H9 (cell line): Measurements from ENCODE around the gene CSF1R. TPM values are rescaled to one million over a fixed set of nuclear protein-coding genes. Genes with fewer than 3 reads are reported as not detected.

Source experiments
- DNase-seq: peaks from one replicate; pipeline ENCODE4 v3.0.0-alpha.2; 2017
- H2AFZ ChIP-seq: one replicate; pipeline ENCODE4 v1.6.1; 2013; ENCODE audit warnings: mild to moderate bottlenecking, low read length, control low read depth, moderate library complexity
- H2AK5ac ChIP-seq: 2 replicates; pipeline ENCODE4 v1.6.1; 2013; ENCODE audit warnings: low read length, control low read depth, mixed read lengths; ENCODE audit not compliant: insufficient read length
- H2BK120ac ChIP-seq: one replicate; pipeline ENCODE4 v1.6.1; 2013; ENCODE audit warnings: low read depth, mild to moderate bottlenecking, low read length, control low read depth, inconsistent platforms; ENCODE audit not compliant: poor library complexity, severe bottlenecking
- H2BK12ac ChIP-seq: 2 replicates; pipeline ENCODE4 v1.6.1; 2013; ENCODE audit warnings: low read length, control low read depth, mixed read lengths, low read depth; ENCODE audit not compliant: insufficient read length
- H2BK15ac ChIP-seq: 2 replicates; pipeline ENCODE4 v1.6.1; 2013; ENCODE audit warnings: low read depth, low read length, control low read depth
- H2BK20ac ChIP-seq: one replicate; pipeline ENCODE4 v1.6.1; 2013; ENCODE audit warnings: low read depth, mild to moderate bottlenecking, low read length, control low read depth, inconsistent platforms; ENCODE audit not compliant: poor library complexity, severe bottlenecking
- H2BK5ac ChIP-seq: 2 replicates; pipeline ENCODE4 v1.6.1; 2013; ENCODE audit warnings: low read length, control low read depth, mixed read lengths; ENCODE audit not compliant: insufficient read length
- H3K14ac ChIP-seq: 2 replicates; pipeline ENCODE4 v1.6.1; 2013; ENCODE audit warnings: low read length, control low read depth; ENCODE audit not compliant: insufficient read depth
- H3K18ac ChIP-seq: 2 replicates; pipeline ENCODE4 v1.6.1; 2013; ENCODE audit warnings: low read depth, mild to moderate bottlenecking, mixed read lengths, low read length, control low read depth; ENCODE audit not compliant: insufficient read length
- H3K23ac ChIP-seq: 2 replicates; pipeline ENCODE4 v1.6.1; 2013; ENCODE audit warnings: low read length, control low read depth, mixed read lengths, low read depth; ENCODE audit not compliant: insufficient read length
- H3K23me2 ChIP-seq: 2 replicates; pipeline ENCODE4 v1.6.1; 2013; ENCODE audit warnings: low read depth, mild to moderate bottlenecking, mixed read lengths, low read length, control low read depth; ENCODE audit not compliant: insufficient read length, poor library complexity, severe bottlenecking
- H3K27ac ChIP-seq: 2 replicates; pipeline ENCODE4 v1.5.1; 2013; ENCODE audit warnings: low read length, control low read depth, mixed read lengths, low read depth; ENCODE audit not compliant: insufficient read length
- H3K27me3 ChIP-seq: 2 replicates; pipeline ENCODE4 v1.6.1; 2013; ENCODE audit warnings: low read length, control low read depth, inconsistent platforms; ENCODE audit not compliant: insufficient read depth
- H3K4ac ChIP-seq: 2 replicates; pipeline ENCODE4 v1.6.1; 2013; ENCODE audit warnings: low read depth, mild to moderate bottlenecking, control low read depth, inconsistent platforms, low read length, moderate library complexity
- H3K4me1 ChIP-seq: 2 replicates; pipeline ENCODE4 v1.6.1; 2013; ENCODE audit warnings: low read length, control low read depth, inconsistent platforms; ENCODE audit not compliant: insufficient read depth
- H3K4me2 ChIP-seq: 2 replicates; pipeline ENCODE4 v1.6.1; 2013; ENCODE audit warnings: low read length, control low read depth, mixed read lengths; ENCODE audit not compliant: insufficient read length, insufficient read depth
- H3K56ac ChIP-seq: 2 replicates; pipeline ENCODE4 v1.6.1; 2013; ENCODE audit warnings: low read depth, mild to moderate bottlenecking, mixed read lengths, low read length, control low read depth; ENCODE audit not compliant: insufficient read length
- H3K79me1 ChIP-seq: 2 replicates; pipeline ENCODE4 v1.6.1; 2013; ENCODE audit warnings: low read depth, mild to moderate bottlenecking, moderate library complexity, low read length, control low read depth, inconsistent platforms; ENCODE audit not compliant: insufficient read depth, poor library complexity, severe bottlenecking
- H3K79me2 ChIP-seq: 2 replicates; pipeline ENCODE4 v1.6.1; 2013; ENCODE audit warnings: low read length, control low read depth, inconsistent platforms; ENCODE audit not compliant: insufficient read depth
- H3K9ac ChIP-seq: 2 replicates; pipeline ENCODE4 v1.6.1; 2013; ENCODE audit warnings: low read length, control low read depth, mixed read lengths; ENCODE audit not compliant: insufficient read length; ENCODE audit errors: extremely low read depth
- H3K9me3 ChIP-seq: one replicate; pipeline ENCODE4 v1.6.1; 2013; ENCODE audit warnings: low read depth, low read length, inconsistent platforms; ENCODE audit not compliant: control insufficient read depth
- H3T11ph ChIP-seq: one replicate; pipeline ENCODE4 v1.6.1; 2013; ENCODE audit warnings: mild to moderate bottlenecking, low read length, control low read depth, inconsistent platforms
- H4K20me1 ChIP-seq: one replicate; pipeline ENCODE4 v1.6.1; 2013; ENCODE audit not compliant: control insufficient read depth, insufficient read length, insufficient read depth
- H4K5ac ChIP-seq: 2 replicates; pipeline ENCODE4 v1.6.1; 2013; ENCODE audit warnings: low read depth, mild to moderate bottlenecking, mixed read lengths, low read length, control low read depth; ENCODE audit not compliant: insufficient read length
- H4K8ac ChIP-seq: replicated peaks from 2 replicates; pipeline ENCODE4 v1.6.1; 2013; ENCODE audit warnings: low read length, control low read depth, mixed read lengths, low read depth; ENCODE audit not compliant: insufficient read length
- H4K91ac ChIP-seq: 2 replicates; pipeline ENCODE4 v1.6.1; 2013; ENCODE audit warnings: low read depth, mild to moderate bottlenecking, moderate library complexity, mixed read lengths, low read length, control low read depth; ENCODE audit not compliant: insufficient read length
- H3K27ac Mint-ChIP-seq, 3 experiments: 2 replicates in 2 of 3; 3 replicates in 1 of 3; pipeline ENCODE4 v1.8.0; 2020 to 2021; ENCODE audit warnings: mixed read lengths in 3 of 3, mild to moderate bottlenecking in 1 of 3, moderate library complexity in 1 of 3
- H3K27me3 Mint-ChIP-seq: 2 replicates; pipeline ENCODE4 v1.8.0; 2021; ENCODE audit warnings: low read depth, mild to moderate bottlenecking, moderate library complexity, mixed read lengths
- H3K36me3 Mint-ChIP-seq, 3 experiments: 2 replicates in 2 of 3; 3 replicates in 1 of 3; pipeline ENCODE4 v1.8.0; 2020 to 2021; ENCODE audit warnings: low read depth in 3 of 3, mixed read lengths in 3 of 3; ENCODE audit not compliant: insufficient read depth in 1 of 3
- H3K4me1 Mint-ChIP-seq, 2 experiments: 2 replicates each; pipeline ENCODE4 v1.8.0; 2020; ENCODE audit warnings: mixed read lengths in 2 of 2
- H3K4me3 Mint-ChIP-seq, 2 experiments: 2 replicates in 1 of 2; 3 replicates in 1 of 2; pipeline ENCODE4 v1.8.0; 2020 to 2021; ENCODE audit warnings: mild to moderate bottlenecking in 2 of 2, mixed read lengths in 2 of 2, moderate library complexity in 1 of 2
- H3K9me3 Mint-ChIP-seq, 2 experiments: 2 replicates in 1 of 2; 3 replicates in 1 of 2; pipeline ENCODE4 v1.8.0; 2020; ENCODE audit warnings: mild to moderate bottlenecking in 2 of 2, mixed read lengths in 2 of 2, moderate library complexity in 1 of 2
- WGBS: extraction: QIAGEN DNeasy Blood & Tissue Kit; methylation state at CpG from one replicate; pipeline ENCODE4 v1.1.7; 2013; ENCODE audit warnings: missing lambda C conversion rate, low lambda C conversion rate, mixed read lengths; ENCODE audit not compliant: insufficient read length; ENCODE audit errors: extremely low coverage; 5-methylcytosine and 5-hydroxymethylcytosine counted together
- total RNA-seq: library from RNA; stranded (reverse); gene quantifications from 2 replicates; pipeline ENCODE4 v1.2.1, GENCODE V29; 2021
- TF ChIP-seq, protein P1 (sequence below): fragments of 200-600 bp; sonication (generic); conservative IDR thresholded peaks from 3 replicates; pipeline ENCODE4 v1.8.0; 2021; ENCODE audit warnings: antibody characterized with exemption, mild to moderate bottlenecking

CSF1R gene
- total RNA-seq, 1 experiment from 2014 or later, result 0.13 TPM

DNA sequence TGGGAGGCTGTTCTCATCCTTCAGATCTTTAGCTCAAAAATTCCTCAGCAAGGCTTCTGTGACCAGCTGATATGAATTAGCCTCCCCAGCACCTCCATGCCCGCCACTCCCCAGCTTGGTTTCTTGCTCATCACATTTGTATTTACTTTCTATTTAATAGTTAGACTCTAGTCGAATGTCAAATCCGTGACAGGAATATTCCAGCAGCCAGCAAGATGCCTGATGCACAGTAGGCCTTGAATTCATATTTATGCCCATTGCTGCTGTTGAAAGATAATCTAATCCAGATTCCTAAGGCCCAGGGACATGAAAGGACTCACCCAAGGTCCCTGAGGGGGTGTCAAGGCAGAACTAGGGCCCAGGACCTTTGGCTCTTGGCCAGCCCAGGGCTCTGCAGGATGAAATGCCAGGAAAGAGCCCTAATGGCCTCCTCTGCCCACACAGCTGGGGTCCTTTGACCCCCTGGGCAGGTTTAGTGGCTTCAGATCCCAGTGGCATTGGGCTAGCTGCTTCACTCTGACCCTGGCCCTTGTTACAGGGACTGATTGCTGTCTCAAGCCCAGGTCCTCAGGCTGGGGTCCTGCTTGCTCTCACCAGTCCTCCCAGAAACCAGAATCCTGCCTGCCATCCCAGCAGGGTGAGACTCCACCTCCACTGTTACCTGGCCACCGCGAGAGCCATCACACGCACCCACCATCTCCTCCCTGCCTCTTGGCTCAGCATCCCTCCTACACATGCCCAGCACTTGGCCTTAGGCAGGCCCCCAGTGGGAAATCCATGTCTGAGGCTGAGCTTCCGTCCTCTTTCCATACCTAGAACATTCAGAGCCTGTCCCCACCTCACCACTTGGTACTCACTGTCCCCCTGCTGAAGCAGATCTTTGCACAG lies 7.3 kb downstream of the CSF1R start:
- no peaks in the 10 kb centered on the region for H4K20me1 ChIP-seq
- TF ChIP-seq, protein P1, sequence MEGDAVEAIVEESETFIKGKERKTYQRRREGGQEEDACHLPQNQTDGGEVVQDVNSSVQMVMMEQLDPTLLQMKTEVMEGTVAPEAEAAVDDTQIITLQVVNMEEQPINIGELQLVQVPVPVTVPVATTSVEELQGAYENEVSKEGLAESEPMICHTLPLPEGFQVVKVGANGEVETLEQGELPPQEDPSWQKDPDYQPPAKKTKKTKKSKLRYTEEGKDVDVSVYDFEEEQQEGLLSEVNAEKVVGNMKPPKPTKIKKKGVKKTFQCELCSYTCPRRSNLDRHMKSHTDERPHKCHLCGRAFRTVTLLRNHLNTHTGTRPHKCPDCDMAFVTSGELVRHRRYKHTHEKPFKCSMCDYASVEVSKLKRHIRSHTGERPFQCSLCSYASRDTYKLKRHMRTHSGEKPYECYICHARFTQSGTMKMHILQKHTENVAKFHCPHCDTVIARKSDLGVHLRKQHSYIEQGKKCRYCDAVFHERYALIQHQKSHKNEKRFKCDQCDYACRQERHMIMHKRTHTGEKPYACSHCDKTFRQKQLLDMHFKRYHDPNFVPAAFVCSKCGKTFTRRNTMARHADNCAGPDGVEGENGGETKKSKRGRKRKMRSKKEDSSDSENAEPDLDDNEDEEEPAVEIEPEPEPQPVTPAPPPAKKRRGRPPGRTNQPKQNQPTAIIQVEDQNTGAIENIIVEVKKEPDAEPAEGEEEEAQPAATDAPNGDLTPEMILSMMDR, result no peak
- H2BK120ac ChIP-seq, result no peak overlapping the region
- H3K23me2 ChIP-seq, result no peaks in the 10 kb centered on the region
- H3K27ac ChIP-seq, result no peak overlapping the region
- H2BK12ac ChIP-seq, result no peak overlapping the region
- H3K56ac ChIP-seq, result no peak overlapping the region
- Mint-ChIP-seq H3K36me3 (no peaks in the 10 kb centered on the region), H3K9me3 (no peaks in the 10 kb centered on the region), H3K27me3 (peaks cover 5% of the 10 kb centered on the region), H3K27ac (peak overlapping the region in 1 of 3 experiments; percentile 16; a peak in 1 of 7 replicates), H3K4me3 (no peak overlapping the region; a peak in 1 of 5 replicates), H3K4me1 (peaks cover 14 to 25% of the 10 kb centered on the region in 2 experiments)
- no peaks in the 10 kb centered on the region for H3K4me1 ChIP-seq
- no peaks in the 10 kb centered on the region for H3K27me3 ChIP-seq
- no peak overlapping the region for H3T11ph ChIP-seq
- H2BK5ac ChIP-seq, result no peak overlapping the region
- no peak overlapping the region for H2BK15ac ChIP-seq
- no peak overlapping the region for H3K4me2 ChIP-seq
- no peak overlapping the region for H2BK20ac ChIP-seq
- no peak overlapping the region for H4K91ac ChIP-seq
- H3K9me3 ChIP-seq, result no peaks in the 10 kb centered on the region
- no peak overlapping the region for H4K8ac ChIP-seq
- H2AFZ ChIP-seq, result no peak overlapping the region
- no peak overlapping the region for H3K18ac ChIP-seq
- H3K4ac ChIP-seq, result no peak overlapping the region
- H2AK5ac ChIP-seq, result no peak overlapping the region
- no peak overlapping the region for H3K23ac ChIP-seq
- no CpG with 5 or more reads among the region's 7 CpGs for WGBS
- no peaks in the 10 kb centered on the region for H3K79me1 ChIP-seq
- H3K14ac ChIP-seq, result no peak overlapping the region
- no peak overlapping the region for H4K5ac ChIP-seq
- H3K79me2 ChIP-seq, result no peaks in the 10 kb centered on the region
- no peak for DNase-seq
- H3K9ac ChIP-seq, result no peak overlapping the region
